HCT116 (cell line): ENCODE data around the gene ZMYM4.

Source experiments
- CTCF ChIP-seq, 3 experiments: fragments of 200-600 bp in 1 of 3; sonication (generic) in 1 of 3; IDR thresholded peaks in 2 of 3; conservative IDR thresholded peaks in 1 of 3; 2 replicates each; pipeline ENCODE4 v1.5.1; 2012 to 2017; ENCODE audit warnings: low read depth in 2 of 3, low read length in 2 of 3, antibody characterized with exemption in 1 of 3, borderline replicate concordance in 1 of 3, control low read depth in 1 of 3, mild to moderate bottlenecking in 1 of 3, mixed read lengths in 1 of 3, mixed run types in 1 of 3, moderate library complexity in 1 of 3; ENCODE audit not compliant: insufficient read depth in 1 of 3
- EZH2 ChIP-seq: fragments of 200-600 bp; sonication (generic); IDR thresholded peaks from 2 replicates; pipeline ENCODE4 v1.6.1; 2017; ENCODE audit warnings: antibody characterized with exemption, mixed run types
- POLR2A ChIP-seq: IDR thresholded peaks from 2 replicates; pipeline ENCODE4 v1.7.0; 2011; ENCODE audit warnings: borderline replicate concordance; ENCODE audit not compliant: insufficient read depth, insufficient read length; ENCODE audit errors: extremely low read depth
- POLR2AphosphoS5 ChIP-seq: IDR thresholded peaks from 2 replicates; pipeline ENCODE4 v1.6.1; 2011; ENCODE audit warnings: mild to moderate bottlenecking, low read depth, low read length, moderate library complexity
- RAD21 ChIP-seq: IDR thresholded peaks from 2 replicates; pipeline ENCODE4 v1.6.1; 2012; ENCODE audit warnings: low read depth, mild to moderate bottlenecking
- SIN3A ChIP-seq: IDR thresholded peaks from 2 replicates; pipeline ENCODE4 v1.6.1; 2012; ENCODE audit warnings: low read depth
- SP1 ChIP-seq: IDR thresholded peaks from 2 replicates; pipeline ENCODE4 v1.6.1; 2012; ENCODE audit warnings: low read depth
- SRF ChIP-seq: IDR thresholded peaks from 2 replicates; pipeline ENCODE4 v1.6.1; 2012; ENCODE audit warnings: low read depth
- TF ChIP-seq, protein P1 (sequence below): IDR thresholded peaks from 2 replicates; pipeline ENCODE4 v1.6.1; 2012

DNA sequence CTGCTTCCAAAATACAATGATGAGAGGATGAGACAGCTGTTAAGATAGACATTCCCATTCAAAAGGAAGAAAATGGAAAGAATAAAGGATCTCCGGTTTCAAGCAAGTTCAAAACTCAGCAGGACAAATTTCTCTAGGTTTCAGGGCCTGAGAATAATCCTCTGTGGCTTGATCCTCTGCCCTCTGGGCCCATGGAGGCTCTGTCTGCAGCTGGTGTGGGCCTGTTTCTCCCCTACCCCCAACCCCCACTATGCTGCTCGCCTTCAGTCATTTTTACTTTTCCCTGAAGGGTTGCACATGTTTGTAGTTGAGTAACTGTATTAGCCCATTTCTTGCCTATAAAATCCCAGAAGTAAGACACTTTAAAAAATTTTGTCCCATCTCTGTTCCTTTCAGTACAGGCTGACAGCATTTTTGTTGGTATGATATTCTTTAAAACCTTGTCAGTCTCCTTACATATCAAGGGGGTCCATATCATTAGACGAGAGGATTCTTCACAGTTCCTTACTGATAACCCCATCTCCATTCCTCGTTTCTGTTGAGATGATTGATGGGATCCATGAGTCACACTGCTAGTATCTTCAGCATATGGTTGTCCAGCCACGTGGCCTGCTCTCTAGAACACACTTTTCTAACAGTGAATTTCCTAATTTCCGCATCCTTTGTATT, 10.5 kb downstream of the ZMYM4 start:
- TF ChIP-seq CTCF (IDR thresholded peaks at IDR 0.05 in 2 of 3, conservative IDR thresholded peaks at IDR 0.05 in 1 of 3; ENCODE audit: borderline replicate concordance in 1 of 3, insufficient read depth in 1 of 3, low read depth in 2 of 3, low read length in 2 of 3) (no peak), POLR2A (no peak), POLR2AphosphoS5 (no peak), SP1 (no peak), RAD21 (no peak), SRF (no peak), EZH2 (no peak), SIN3A (no peak)
- TF ChIP-seq, protein P1, sequence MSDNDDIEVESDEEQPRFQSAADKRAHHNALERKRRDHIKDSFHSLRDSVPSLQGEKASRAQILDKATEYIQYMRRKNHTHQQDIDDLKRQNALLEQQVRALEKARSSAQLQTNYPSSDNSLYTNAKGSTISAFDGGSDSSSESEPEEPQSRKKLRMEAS: no peak
